AG04450 (cell line): ENCODE results near the gene L3MBTL4. TPM values are rescaled to one million over a fixed set of nuclear protein-coding genes. Genes with fewer than 3 reads are reported as not detected.

Source experiments
- CTCF ChIA-PET: fragments of 300-600, 350-600 bp; formaldehyde crosslinking; extraction: SDS; loops from one replicate; lab custom pipeline; 2022; ENCODE audit warnings: antibody characterized with exemption, inconsistent platforms; lab: Charles Lee
- POLR2A ChIA-PET: fragments of 350-600 bp; formaldehyde crosslinking; extraction: SDS; loops from one replicate; lab custom pipeline; 2021; ENCODE audit warnings: antibody characterized with exemption, inconsistent platforms; lab: Yijun Ruan, JAX
- DNase-seq: peaks from one replicate; pipeline ENCODE4 v3.0.0-alpha.2; 2011; ENCODE audit warnings: low read depth, low spot score
- H3K27ac ChIP-seq: one replicate; pipeline ENCODE4 v1.5.1; 2012; ENCODE audit warnings: low read depth, low read length, control low read depth
- H3K27me3 ChIP-seq: one replicate; pipeline ENCODE4 v1.6.0; 2012; ENCODE audit warnings: low read length; ENCODE audit not compliant: control insufficient read depth, insufficient read depth
- H3K4me3 ChIP-seq: 2 replicates; pipeline ENCODE4 v1.5.1; 2011; ENCODE audit warnings: mild to moderate bottlenecking, low read depth, low read length, control low read depth
- H3K9me3 ChIP-seq: 2 replicates; pipeline ENCODE4 v1.5.1; 2012; ENCODE audit warnings: low read length; ENCODE audit not compliant: control insufficient read depth, insufficient read depth
- CTCF ChIP-seq: IDR thresholded peaks from 2 replicates; pipeline ENCODE4 v1.5.1; 2011; ENCODE audit warnings: low read depth, low read length, control low read depth, inconsistent platforms
- polyA plus RNA-seq: library from polyadenylated mRNA; depleted of rRNA; stranded (reverse); fragments of >200 nt; gene quantifications from 2 replicates; pipeline ENCODE4 v1.2.3, GENCODE V29; 2011

The L3MBTL4 gene
- polyA plus RNA-seq, 1 experiment: 0.05 TPM

- ChIA-PET CTCF (no interaction called here), POLR2A (no interaction called here)
- no peak for TF ChIP-seq CTCF
Measured at GRCh38 chr18:5967007-5967406, 447.7 kb downstream of the L3MBTL4 start.

GRCh38 chr18:5966514-5966913, 448.2 kb downstream of the L3MBTL4 start:
- no peak for DNase-seq
- ChIA-PET POLR2A (no interaction called here), CTCF (interaction anchor here (0.5 kb wide), 1 partner anchor 76 kb away, joined by 9 read pairs; no protein-coding TSS in a partner anchor)
- TF ChIP-seq CTCF: no peak
- Histone ChIP-seq H3K9me3 (no peaks in the 10 kb centered on the region), H3K27me3 (peaks cover 2% of the 10 kb centered on the region), H3K27ac (no peak overlapping the region), H3K4me3 (no peak overlapping the region)

More at GRCh38 chr18:5967007-5967406, 447.7 kb downstream of the L3MBTL4 start:
- Histone ChIP-seq H3K9me3 (no peaks in the 10 kb centered on the region), H3K27ac (no peak overlapping the region), H3K4me3 (no peak overlapping the region), H3K27me3 (peaks cover 2% of the 10 kb centered on the region)
- DNase-seq: no peak

- POLR2A ChIA-PET: no interaction called here
- TF ChIP-seq CTCF: no peak
- Histone ChIP-seq H3K27ac (no peak overlapping the region), H3K9me3 (no peaks in the 10 kb centered on the region), H3K4me3 (no peak overlapping the region), H3K27me3 (peaks cover 4% of the 10 kb centered on the region)
- CTCF ChIA-PET: no interaction called here
- no peak for DNase-seq
Measured at GRCh38 chr18:5964996-5965395, 449.7 kb downstream of the L3MBTL4 start.

GRCh38 chr18:5964596-5964995, 450.1 kb downstream of the L3MBTL4 start:
- Histone ChIP-seq H3K9me3 (no peaks in the 10 kb centered on the region), H3K27me3 (peaks cover 5% of the 10 kb centered on the region), H3K27ac (no peak overlapping the region), H3K4me3 (no peak overlapping the region)
- no peak for DNase-seq
- CTCF ChIA-PET: no interaction called here
- no peak for TF ChIP-seq CTCF
- POLR2A ChIA-PET: no interaction called here

- ChIA-PET CTCF (no interaction called here), POLR2A (no interaction called here)
- Histone ChIP-seq H3K27me3 (peaks cover 7% of the 10 kb centered on the region), H3K9me3 (no peaks in the 10 kb centered on the region), H3K27ac (no peak overlapping the region), H3K4me3 (no peak overlapping the region)
- TF ChIP-seq CTCF: no peak
- DNase-seq: no peak
Measured at GRCh38 chr18:5964108-5964507, 450.6 kb downstream of the L3MBTL4 start.
